ENCODE data around the gene C2.
"Not testable (repeated sequence)": the region's sequence is repeated elsewhere in the genome, so short reads cannot be mapped to it uniquely, and the experiment has no call there.

The C2 gene

DNA sequence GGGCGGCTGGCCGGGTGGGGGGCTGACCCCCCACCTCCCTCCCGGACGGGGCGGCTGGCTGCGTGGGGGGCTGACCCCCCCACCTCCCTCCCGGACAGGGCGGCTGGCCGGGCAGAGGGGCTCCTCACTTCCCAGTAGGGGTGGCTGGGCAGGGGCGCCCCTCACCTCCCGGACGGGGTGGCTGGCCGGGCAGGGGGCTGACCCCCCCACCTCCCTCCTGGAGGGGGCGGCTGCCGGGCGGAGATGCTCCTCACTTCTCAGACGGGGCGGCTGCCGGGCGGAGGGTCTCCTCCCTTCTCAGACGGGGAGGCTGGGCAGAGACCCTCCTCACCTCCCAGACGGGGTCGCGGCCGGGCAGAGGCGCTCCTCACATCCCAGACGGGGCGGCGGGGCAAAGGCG, 48.5 kb downstream of the C2 start:
- not testable (repeated sequence) for DNase-seq

GRCh38 chr6:31977816-31978431, 50.4 kb downstream of the C2 start:
- no peak for DNase-seq

GRCh38 chr6:31978831-31979230, 51.3 kb downstream of the C2 start:
- DNase-seq, result no peak

- no peak for DNase-seq
Measured at GRCh38 chr6:31979238-31979898, 51.9 kb downstream of the C2 start.

DNA sequence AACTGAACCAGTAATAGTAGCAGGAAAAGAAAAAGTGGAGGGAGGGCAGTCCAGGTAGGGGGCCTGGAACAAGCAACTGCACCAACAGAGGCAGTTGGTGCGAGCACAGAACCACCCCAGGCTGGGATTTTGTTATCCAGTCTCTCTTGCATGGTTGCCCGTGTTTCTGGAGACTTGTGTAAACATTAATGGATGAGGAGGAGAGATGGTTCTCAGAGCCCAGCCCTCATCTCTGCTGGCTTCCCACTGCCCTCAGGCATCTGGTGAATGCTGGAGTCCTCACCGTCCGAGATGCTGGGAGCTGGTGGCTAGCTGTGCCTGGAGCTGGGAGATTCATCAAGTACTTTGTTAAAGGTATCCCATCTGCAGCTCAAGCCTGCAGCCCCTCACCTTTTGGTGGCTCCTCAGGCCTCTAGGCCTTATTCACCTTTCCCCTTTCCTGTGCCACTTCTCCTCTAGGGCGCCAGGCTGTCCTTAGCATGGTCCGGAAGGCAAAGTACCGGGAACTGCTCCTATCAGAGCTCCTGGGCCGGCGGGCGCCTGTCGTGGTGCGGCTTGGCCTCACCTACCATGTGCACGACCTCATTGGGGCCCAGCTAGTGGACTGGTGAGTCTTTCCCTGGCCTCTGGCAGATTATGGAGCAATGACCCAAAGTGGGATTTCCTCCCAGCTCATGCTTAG, 52.8 kb downstream of the C2 start:
- DNase-seq, result not testable (repeated sequence)

DNA sequence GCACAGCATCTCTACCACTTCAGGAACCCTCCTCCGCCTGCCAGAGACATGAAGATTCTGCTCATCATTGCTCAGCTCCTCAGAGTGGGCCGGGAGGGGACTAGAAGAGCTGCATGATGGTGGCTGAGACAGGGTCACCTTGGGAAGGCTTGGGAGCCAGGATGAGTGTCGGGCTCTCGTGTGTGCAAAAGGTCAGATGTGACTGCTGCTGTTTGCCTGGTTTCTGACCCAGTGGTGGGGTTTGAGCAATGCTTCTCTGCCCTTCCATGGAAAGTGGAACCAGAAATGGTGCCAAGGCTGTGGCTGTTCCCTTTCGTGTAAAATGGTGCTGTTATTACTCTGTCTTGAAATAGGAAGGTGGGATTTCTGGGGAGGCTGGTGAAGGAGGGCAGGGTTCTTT, 53.5 kb downstream of the C2 start:
- not testable (repeated sequence) for DNase-seq

GRCh38 chr6:31981744-31982143, 54.2 kb downstream of the C2 start, which contains the start of gene C4A:
Gene C4A (plus strand): TSS chr6:31982057. CDS start chr6:31982108, 51 bp downstream.
- DNase-seq, result not testable (repeated sequence)

- not testable (repeated sequence) for DNase-seq
Measured at GRCh38 chr6:31989363-31989762, 61.8 kb downstream of the C2 start.

- not testable (repeated sequence) for DNase-seq
Measured at GRCh38 chr6:31994421-31994820, 66.9 kb downstream of the C2 start.
